GM23338 (cell line): ENCODE results near the gene PTPRN2. TPM values are rescaled to one million over a fixed set of nuclear protein-coding genes. Genes with fewer than 3 reads are reported as not detected.

Experiments used
- ATAC-seq: fragments of 200-7000 bp; cut with Tn5 transposase; 3 replicates; pipeline ENCODE4 v1.9.1; 2020
- DNase-seq: peaks from one replicate; pipeline ENCODE4 v3.0.0-alpha.2; 2015; ENCODE audit warnings: low spot score
- H2AFZ ChIP-seq: fragments of 200-600 bp; sonication (generic); 2 replicates; pipeline ENCODE4 v1.8.0; 2016; ENCODE audit warnings: antibody characterized with exemption, mild to moderate bottlenecking, moderate library complexity
- H3F3A ChIP-seq: fragments of 200-600 bp; sonication (generic); replicated peaks from 2 replicates; pipeline ENCODE4 v1.8.0; 2017; ENCODE audit warnings: antibody characterized with exemption, mixed run types, low read depth
- H3K27ac ChIP-seq: fragments of 200-600 bp; sonication (generic); 2 replicates; pipeline ENCODE4 v1.6.1; 2016; ENCODE audit warnings: low read depth
- H3K27me3 ChIP-seq: fragments of 200-600 bp; sonication (generic); 2 replicates; pipeline ENCODE4 v1.8.0; 2016; ENCODE audit warnings: mild to moderate bottlenecking, mixed run types, moderate library complexity; ENCODE audit not compliant: insufficient read depth
- H3K36me3 ChIP-seq: fragments of 200-600 bp; sonication (generic); 2 replicates; pipeline ENCODE4 v1.8.0; 2016; ENCODE audit warnings: mild to moderate bottlenecking; ENCODE audit not compliant: insufficient read depth
- H3K4me1 ChIP-seq: fragments of 200-600 bp; sonication (generic); 2 replicates; pipeline ENCODE4 v1.8.0; 2016; ENCODE audit warnings: mild to moderate bottlenecking, moderate library complexity; ENCODE audit not compliant: insufficient read depth
- H3K4me2 ChIP-seq: fragments of 200-600 bp; sonication (generic); 2 replicates; pipeline ENCODE4 v1.7.1; 2017; ENCODE audit warnings: mixed run types
- H3K4me3 ChIP-seq: fragments of 200-600 bp; sonication (generic); 2 replicates; pipeline ENCODE4 v1.6.1; 2016; ENCODE audit warnings: mixed run types
- H3K79me2 ChIP-seq: fragments of 200-600 bp; sonication (generic); replicated peaks from 2 replicates; pipeline ENCODE4 v1.8.0; 2017; ENCODE audit warnings: mild to moderate bottlenecking; ENCODE audit not compliant: insufficient read depth
- H3K9me2 ChIP-seq: fragments of 200-600 bp; sonication (generic); 2 replicates; pipeline ENCODE4 v1.8.0; 2017; ENCODE audit not compliant: insufficient read depth
- H4K20me1 ChIP-seq: fragments of 200-600 bp; sonication (generic); replicated peaks from 2 replicates; pipeline ENCODE4 v1.8.0; 2017; ENCODE audit warnings: mild to moderate bottlenecking; ENCODE audit not compliant: insufficient read depth
- H3K27ac Mint-ChIP-seq: 2 replicates; pipeline ENCODE4 v1.8.0; 2020; ENCODE audit warnings: inconsistent platforms, mild to moderate bottlenecking, moderate library complexity, mixed read lengths
- H3K27me3 Mint-ChIP-seq: 3 replicates; pipeline ENCODE4 v1.8.0; 2022; ENCODE audit warnings: low read depth, mild to moderate bottlenecking, moderate library complexity, mixed read lengths, inconsistent platforms; ENCODE audit not compliant: insufficient read depth, poor library complexity
- H3K36me3 Mint-ChIP-seq: 3 replicates; pipeline ENCODE4 v1.8.0; 2021; ENCODE audit warnings: low read depth, mild to moderate bottlenecking, inconsistent platforms, moderate library complexity, mixed read lengths
- H3K4me1 Mint-ChIP-seq: 3 replicates; pipeline ENCODE4 v1.8.0; 2020; ENCODE audit warnings: mild to moderate bottlenecking, inconsistent platforms, mixed read lengths
- H3K4me3 Mint-ChIP-seq: 3 replicates; pipeline ENCODE4 v1.8.0; 2021; ENCODE audit warnings: moderate library complexity, mild to moderate bottlenecking, inconsistent platforms, mixed read lengths
- H3K9me3 Mint-ChIP-seq: 3 replicates; pipeline ENCODE4 v1.8.0; 2020; ENCODE audit warnings: moderate library complexity, mild to moderate bottlenecking, inconsistent platforms, mixed read lengths
- CREB1 ChIP-seq: fragments of 250-450 bp; sonication (Bioruptor Pico); IDR thresholded peaks from 2 replicates; pipeline ENCODE4 v1.5.0; 2020; ENCODE audit warnings: low read depth, mild to moderate bottlenecking, moderate library complexity
- ETS1 ChIP-seq: IDR thresholded peaks from 2 replicates; pipeline ENCODE4 v1.6.1; 2016; ENCODE audit warnings: antibody characterized with exemption
- EZH2 ChIP-seq: fragments of 200-600 bp; sonication (generic); IDR thresholded peaks from one replicate; pipeline ENCODE4 v1.8.0; 2017; ENCODE audit warnings: antibody characterized with exemption, mild to moderate bottlenecking, low read depth; ENCODE audit not compliant: unreplicated experiment
- EZH2phosphoT487 ChIP-seq: fragments of 200-600 bp; sonication (generic); IDR thresholded peaks from one replicate; pipeline ENCODE4 v1.8.1; 2018; ENCODE audit warnings: antibody characterized with exemption; ENCODE audit not compliant: unreplicated experiment
- NANOG ChIP-seq: IDR thresholded peaks from 2 replicates; pipeline ENCODE4 v1.6.1; 2016; ENCODE audit warnings: antibody characterized with exemption, borderline replicate concordance
- POLR2AphosphoS5 ChIP-seq: IDR thresholded peaks from 2 replicates; pipeline ENCODE4 v1.6.1; 2016; ENCODE audit warnings: antibody characterized with exemption, low read depth
- REST ChIP-seq: IDR thresholded peaks from one replicate; pipeline ENCODE4 v1.6.1; 2018; ENCODE audit warnings: antibody characterized with exemption; ENCODE audit not compliant: unreplicated experiment
- STAT1 ChIP-seq: IDR thresholded peaks from one replicate; pipeline ENCODE4 v1.6.1; 2016; ENCODE audit warnings: antibody characterized with exemption; ENCODE audit not compliant: unreplicated experiment
- ZNF114 ChIP-seq: fragments of 250-450 bp; sonication (Bioruptor Pico); IDR thresholded peaks from 2 replicates; pipeline ENCODE4 v1.5.0; 2020; ENCODE audit warnings: mild to moderate bottlenecking, moderate library complexity
- ZNF331 ChIP-seq: fragments of 250-450 bp; sonication (Bioruptor Pico); IDR thresholded peaks from 2 replicates; pipeline ENCODE4 v1.5.0; 2020; ENCODE audit warnings: low read depth, mild to moderate bottlenecking, moderate library complexity
- ZNF462 ChIP-seq: fragments of 250-450 bp; sonication (Bioruptor Pico); IDR thresholded peaks from 2 replicates; pipeline ENCODE4 v1.5.0; 2020; ENCODE audit warnings: mild to moderate bottlenecking, moderate library complexity
- polyA plus RNA-seq: library from polyadenylated mRNA; unstranded; fragments of >200 nt; fragmentation: Nextera tagmentation; extraction: Ambion mirVana; gene quantifications from 2 replicates; pipeline ENCODE4 v1.2.1, GENCODE V29; 2016
- total RNA-seq: library from RNA; depleted of rRNA; stranded (reverse); fragments of >200 nt; shearing (Covaris generic); gene quantifications from 2 replicates; pipeline ENCODE4 v1.2.3, GENCODE V29; 2014

Gene PTPRN2
- total and polyA plus RNA-seq, 2 experiments from 2014 or later = 0.87 to 4.0 TPM

GRCh38 chr7:158274996-158275395 is 312.6 kb downstream of the PTPRN2 start:
- peaks cover 95% of the 10 kb centered on the region for H3K9me3 Mint-ChIP-seq

More at GRCh38 chr7:158274996-158275395, 312.6 kb downstream of the PTPRN2 start:
- H3K27me3 ChIP-seq = no peaks in the 10 kb centered on the region
- no peak for TF ChIP-seq CREB1
- no peak for TF ChIP-seq ZNF331 (CRISPR knock-in tag)
- TF ChIP-seq POLR2AphosphoS5 = no peak
- TF ChIP-seq ZNF114 (CRISPR knock-in tag) = no peak
- no peak for TF ChIP-seq EZH2phosphoT487
- no peak for TF ChIP-seq STAT1
- no peak for TF ChIP-seq NANOG
- TF ChIP-seq ETS1 = no peak
- no peak for TF ChIP-seq ZNF462 (CRISPR knock-in tag)
- TF ChIP-seq REST = no peak
- TF ChIP-seq EZH2 = no peak
- H3K27me3 Mint-ChIP-seq = peaks cover 6% of the 10 kb centered on the region
- no peak overlapping the region for H3K4me2 ChIP-seq
- no peak overlapping the region for H2AFZ ChIP-seq
- H3K27ac Mint-ChIP-seq = no peak overlapping the region
- no peaks in the 10 kb centered on the region for H3K79me2 ChIP-seq
- no peak for ATAC-seq
- H3K4me3 Mint-ChIP-seq = no peak overlapping the region
- H4K20me1 ChIP-seq = no peaks in the 10 kb centered on the region
- H3F3A ChIP-seq = no peaks in the 10 kb centered on the region
- no peak for DNase-seq
- no peaks in the 10 kb centered on the region for H3K4me1 ChIP-seq
- H3K4me3 ChIP-seq = no peak overlapping the region
- no peaks in the 10 kb centered on the region for H3K9me2 ChIP-seq
- H3K27ac ChIP-seq = no peak overlapping the region
- H3K36me3 ChIP-seq = no peaks in the 10 kb centered on the region
- H3K4me1 Mint-ChIP-seq = no peaks in the 10 kb centered on the region
- H3K36me3 Mint-ChIP-seq = peaks cover 38% of the 10 kb centered on the region
